ENCODE results near the gene COL4A1. TPM values are rescaled to one million over a fixed set of nuclear protein-coding genes. Genes with fewer than 3 reads are reported as not detected.

Gene COL4A1
- polyA plus RNA-seq, 1 donor (not counting 4 experiments of a cell fraction or from before 2014, with no cell fraction given) = 22.3 TPM

DNA sequence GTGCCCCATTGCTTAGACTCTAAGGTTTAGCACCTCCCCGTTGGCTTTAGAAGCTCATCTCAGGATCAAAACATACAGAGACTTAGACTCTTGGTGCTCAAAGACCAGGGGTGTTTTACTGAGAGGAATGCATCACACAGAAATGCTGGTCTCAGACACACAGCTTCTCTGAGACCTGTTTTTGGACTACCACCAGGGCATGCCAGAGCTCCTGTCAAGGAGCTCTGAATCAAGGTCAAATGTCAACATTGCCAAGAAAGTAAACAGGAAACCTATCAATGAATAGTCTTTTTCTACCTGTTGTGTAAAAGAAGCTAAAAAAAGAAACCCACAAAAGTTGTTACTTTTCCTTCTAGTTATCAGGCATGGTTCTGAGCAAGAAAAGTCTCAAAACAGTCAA is 149.2 kb downstream of the COL4A1 start:
- Histone ChIP-seq H3K4me2 (ENCODE audit: control insufficient read depth, extremely low read depth, insufficient read depth, low read depth, low read length) (no peak overlapping the region), H3K27ac (ENCODE audit: control insufficient read depth, insufficient read depth, low read length) (no peak overlapping the region), H3K4me1 (ENCODE audit: control insufficient read depth, extremely low read depth, insufficient read depth, low read length) (no peaks in the 10 kb centered on the region), H3K36me3 (ENCODE audit: control insufficient read depth in 2 of 2, extremely low read depth in 1 of 2, insufficient read depth in 2 of 2, low read length in 2 of 2) (peaks cover 4 to 9% of the 10 kb centered on the region in 2 experiments), H2AFZ (ENCODE audit: control insufficient read depth, low read length) (no peak overlapping the region), H3K4me3 (ENCODE audit: control insufficient read depth in 2 of 3, extremely low read depth in 1 of 3, insufficient read depth in 2 of 3, low read depth in 1 of 3, low read length in 3 of 3) (no peak overlapping the region), H4K20me1 (ENCODE audit: control insufficient read depth, extremely low read depth, insufficient read depth, low read length) (no peaks in the 10 kb centered on the region), H3K27me3 (ENCODE audit: control insufficient read depth, extremely low read depth, insufficient read depth, low read length) (no peaks in the 10 kb centered on the region), H3K79me2 (ENCODE audit: control insufficient read depth, insufficient read depth, low read length) (no peaks in the 10 kb centered on the region), H3K9ac (ENCODE audit: control insufficient read depth, extremely low read depth, insufficient read depth, low read length) (no peak overlapping the region), H3K9me3 (ENCODE audit: control insufficient read depth, low read depth, low read length) (no peaks in the 10 kb centered on the region), H3K9me1 (ENCODE audit: control insufficient read depth, extremely low read depth, insufficient read depth, low read length) (no peaks in the 10 kb centered on the region)
- DNase-seq (ENCODE audit: low read depth, low spot score) = no peak
- dilution Hi-C loops (cut with MboI; ENCODE audit: extremely low pct_ligation_motif_present, low sequenced_read_pairs) = no loop called here
- FAIRE-seq = no peak
- TF ChIP-seq EZH2 (IDR thresholded peaks at IDR 0.05; ENCODE audit: low read length) = no peak
- TF ChIP-seq, protein P1, sequence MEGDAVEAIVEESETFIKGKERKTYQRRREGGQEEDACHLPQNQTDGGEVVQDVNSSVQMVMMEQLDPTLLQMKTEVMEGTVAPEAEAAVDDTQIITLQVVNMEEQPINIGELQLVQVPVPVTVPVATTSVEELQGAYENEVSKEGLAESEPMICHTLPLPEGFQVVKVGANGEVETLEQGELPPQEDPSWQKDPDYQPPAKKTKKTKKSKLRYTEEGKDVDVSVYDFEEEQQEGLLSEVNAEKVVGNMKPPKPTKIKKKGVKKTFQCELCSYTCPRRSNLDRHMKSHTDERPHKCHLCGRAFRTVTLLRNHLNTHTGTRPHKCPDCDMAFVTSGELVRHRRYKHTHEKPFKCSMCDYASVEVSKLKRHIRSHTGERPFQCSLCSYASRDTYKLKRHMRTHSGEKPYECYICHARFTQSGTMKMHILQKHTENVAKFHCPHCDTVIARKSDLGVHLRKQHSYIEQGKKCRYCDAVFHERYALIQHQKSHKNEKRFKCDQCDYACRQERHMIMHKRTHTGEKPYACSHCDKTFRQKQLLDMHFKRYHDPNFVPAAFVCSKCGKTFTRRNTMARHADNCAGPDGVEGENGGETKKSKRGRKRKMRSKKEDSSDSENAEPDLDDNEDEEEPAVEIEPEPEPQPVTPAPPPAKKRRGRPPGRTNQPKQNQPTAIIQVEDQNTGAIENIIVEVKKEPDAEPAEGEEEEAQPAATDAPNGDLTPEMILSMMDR (optimal IDR thresholded peaks at IDR 0.05 in 1 of 3, IDR thresholded peaks at IDR 0.05 in 1 of 3, conservative IDR thresholded peaks at IDR 0.05 in 1 of 3; ENCODE audit: extremely low read depth in 1 of 3, insufficient read depth in 2 of 3, low read length in 3 of 3) = no peak

DNA sequence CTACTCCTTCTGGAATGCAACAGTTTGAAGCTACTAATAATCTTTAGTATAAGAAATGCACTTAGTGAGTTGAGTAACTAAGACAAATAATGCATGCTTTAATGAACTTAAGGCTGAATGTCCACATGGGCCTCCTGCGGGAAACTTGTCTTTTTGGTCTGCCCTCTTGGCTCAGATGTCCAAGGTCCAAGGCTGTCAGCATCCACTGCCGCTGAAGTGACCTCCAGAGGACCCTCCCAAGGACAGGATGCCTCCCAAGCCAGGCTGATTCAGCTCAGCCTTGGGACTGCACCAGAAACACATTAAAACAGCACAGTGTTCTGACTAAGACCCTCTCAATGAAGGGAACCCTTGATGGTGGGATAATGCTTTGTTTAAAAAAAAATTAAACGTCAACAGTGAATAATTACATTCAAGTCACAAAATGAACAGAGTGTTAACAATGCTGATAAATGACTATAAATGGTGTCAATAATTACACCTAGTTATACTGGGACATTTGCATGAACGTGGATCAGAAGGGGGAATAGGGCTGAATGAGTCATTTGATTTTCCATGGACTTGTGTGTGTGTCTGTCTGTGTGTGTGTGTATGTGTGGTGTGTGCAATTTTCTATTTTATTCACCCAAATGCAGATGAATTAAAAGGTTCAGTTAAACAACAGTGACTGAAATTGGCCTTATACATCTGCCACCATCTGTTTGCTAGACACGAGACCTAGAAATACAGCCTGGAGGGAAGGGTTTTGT is 150.5 kb downstream of the COL4A1 start:
- H3K27me3 ChIP-seq (ENCODE audit: control insufficient read depth, extremely low read depth, insufficient read depth, low read length) = no peaks in the 10 kb centered on the region
- no peak for FAIRE-seq
- H2AFZ ChIP-seq (ENCODE audit: control insufficient read depth, low read length) = no peak overlapping the region
- peaks cover 0 to 11% of the 10 kb centered on the region in 2 experiments for H3K36me3 ChIP-seq (ENCODE audit: control insufficient read depth in 2 of 2, extremely low read depth in 1 of 2, insufficient read depth in 2 of 2, low read length in 2 of 2)
- H3K79me2 ChIP-seq (ENCODE audit: control insufficient read depth, insufficient read depth, low read length) = no peaks in the 10 kb centered on the region
- no peaks in the 10 kb centered on the region for H3K4me1 ChIP-seq (ENCODE audit: control insufficient read depth, extremely low read depth, insufficient read depth, low read length)
- H4K20me1 ChIP-seq (ENCODE audit: control insufficient read depth, extremely low read depth, insufficient read depth, low read length) = no peaks in the 10 kb centered on the region
- no peak overlapping the region for H3K4me2 ChIP-seq (ENCODE audit: control insufficient read depth, extremely low read depth, insufficient read depth, low read depth, low read length)
- no peak for DNase-seq (ENCODE audit: low read depth, low spot score)
- no peak overlapping the region for H3K9ac ChIP-seq (ENCODE audit: control insufficient read depth, extremely low read depth, insufficient read depth, low read length)
- H3K27ac ChIP-seq (ENCODE audit: control insufficient read depth, insufficient read depth, low read length) = no peak overlapping the region
- H3K9me1 ChIP-seq (ENCODE audit: control insufficient read depth, extremely low read depth, insufficient read depth, low read length) = no peaks in the 10 kb centered on the region
- H3K9me3 ChIP-seq (ENCODE audit: control insufficient read depth, low read depth, low read length) = no peaks in the 10 kb centered on the region
- no peak overlapping the region for H3K4me3 ChIP-seq (ENCODE audit: control insufficient read depth in 2 of 3, extremely low read depth in 1 of 3, insufficient read depth in 2 of 3, low read depth in 1 of 3, low read length in 3 of 3)
- dilution Hi-C loops (cut with MboI; ENCODE audit: extremely low pct_ligation_motif_present, low sequenced_read_pairs) = no loop called here
- TF ChIP-seq EZH2 (IDR thresholded peaks at IDR 0.05; ENCODE audit: low read length) = no peak
- TF ChIP-seq, protein P1 (optimal IDR thresholded peaks at IDR 0.05 in 1 of 3, IDR thresholded peaks at IDR 0.05 in 1 of 3, conservative IDR thresholded peaks at IDR 0.05 in 1 of 3; ENCODE audit: extremely low read depth in 1 of 3, insufficient read depth in 2 of 3, low read length in 3 of 3) = no peak

Measured in keratinocyte (primary cell).